ENCODE data around the gene TAGAP. TPM values are rescaled to one million over a fixed set of nuclear protein-coding genes. Genes with fewer than 3 reads are reported as not detected.

Gene TAGAP
- total RNA-seq, 1 experiment from 2014 or later: 0.30 TPM

- CTCF ChIA-PET: no interaction called here
- DNase-seq (ENCODE audit: low read depth, low spot score): no peak
These were observed 7.0 kb downstream of the TAGAP start for GRCh38 chr6:159037756-159038290.

More at GRCh38 chr6:159037756-159038290, 7.0 kb downstream of the TAGAP start:
- H3K4me1 ChIP-seq (ENCODE audit: control insufficient read depth in 1 of 2, insufficient read depth in 2 of 2, low read length in 2 of 2): peaks cover 0 to 9% of the 10 kb centered on the region in 2 experiments; a peak in 2 of 4 replicates
- no peaks in the 10 kb centered on the region for H3K36me3 ChIP-seq (ENCODE audit: control insufficient read depth in 1 of 2, insufficient read depth in 2 of 2, low read length in 2 of 2)
- ChIA-PET RAD21 (ENCODE audit: low non-redundant PET in 1 of 2, low total read pairs in 2 of 2, uncharacterized antibody in 2 of 2, unreplicated experiment in 2 of 2) (no interaction called here), POLR2A (no interaction called here)
- H3K27me3 ChIP-seq (ENCODE audit: insufficient read depth, low read length): no peaks in the 10 kb centered on the region
- no peaks in the 10 kb centered on the region for H3K79me2 ChIP-seq (ENCODE audit: insufficient read depth, low read length)
- ATAC-seq: no peak
- H2AFZ ChIP-seq (ENCODE audit: low read depth, low read length, poor library complexity, severe bottlenecking): no peak overlapping the region
- H4K20me1 ChIP-seq (ENCODE audit: insufficient read depth): no peaks in the 10 kb centered on the region
- TF ChIP-seq FOSL1 (IDR thresholded peaks at IDR 0.05; ENCODE audit: low read depth) (no peak), SIN3A (IDR thresholded peaks at IDR 0.05; ENCODE audit: low read depth) (no peak), SRF (IDR thresholded peaks at IDR 0.05; ENCODE audit: low read depth) (no peak), ELF1 (IDR thresholded peaks at IDR 0.05; ENCODE audit: borderline replicate concordance, low read depth) (no peak), ZFX (IDR thresholded peaks at IDR 0.05) (no peak), CBX3 (IDR thresholded peaks at IDR 0.05; ENCODE audit: low read depth) (no peak), JUND (IDR thresholded peaks at IDR 0.05) (no peak), POLR2AphosphoS5 (IDR thresholded peaks at IDR 0.05; ENCODE audit: low read depth, low read length) (no peak)
- TF ChIP-seq, protein P1, sequence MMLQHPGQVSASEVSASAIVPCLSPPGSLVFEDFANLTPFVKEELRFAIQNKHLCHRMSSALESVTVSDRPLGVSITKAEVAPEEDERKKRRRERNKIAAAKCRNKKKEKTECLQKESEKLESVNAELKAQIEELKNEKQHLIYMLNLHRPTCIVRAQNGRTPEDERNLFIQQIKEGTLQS (IDR thresholded peaks at IDR 0.05): no peak
- TF ChIP-seq, protein P2, sequence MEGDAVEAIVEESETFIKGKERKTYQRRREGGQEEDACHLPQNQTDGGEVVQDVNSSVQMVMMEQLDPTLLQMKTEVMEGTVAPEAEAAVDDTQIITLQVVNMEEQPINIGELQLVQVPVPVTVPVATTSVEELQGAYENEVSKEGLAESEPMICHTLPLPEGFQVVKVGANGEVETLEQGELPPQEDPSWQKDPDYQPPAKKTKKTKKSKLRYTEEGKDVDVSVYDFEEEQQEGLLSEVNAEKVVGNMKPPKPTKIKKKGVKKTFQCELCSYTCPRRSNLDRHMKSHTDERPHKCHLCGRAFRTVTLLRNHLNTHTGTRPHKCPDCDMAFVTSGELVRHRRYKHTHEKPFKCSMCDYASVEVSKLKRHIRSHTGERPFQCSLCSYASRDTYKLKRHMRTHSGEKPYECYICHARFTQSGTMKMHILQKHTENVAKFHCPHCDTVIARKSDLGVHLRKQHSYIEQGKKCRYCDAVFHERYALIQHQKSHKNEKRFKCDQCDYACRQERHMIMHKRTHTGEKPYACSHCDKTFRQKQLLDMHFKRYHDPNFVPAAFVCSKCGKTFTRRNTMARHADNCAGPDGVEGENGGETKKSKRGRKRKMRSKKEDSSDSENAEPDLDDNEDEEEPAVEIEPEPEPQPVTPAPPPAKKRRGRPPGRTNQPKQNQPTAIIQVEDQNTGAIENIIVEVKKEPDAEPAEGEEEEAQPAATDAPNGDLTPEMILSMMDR (IDR thresholded peaks at IDR 0.05 in 2 of 3, conservative IDR thresholded peaks at IDR 0.05 in 1 of 3; ENCODE audit: borderline replicate concordance in 1 of 3, insufficient read depth in 1 of 3, low read depth in 2 of 3, low read length in 2 of 3): no peak
- H3K9me2 ChIP-seq (ENCODE audit: insufficient read depth): no peaks in the 10 kb centered on the region
- no peak overlapping the region for H3K4me2 ChIP-seq (ENCODE audit: low read length)
- H3K4me3 ChIP-seq (replicated peaks in 1 of 2; ENCODE audit: low read depth in 1 of 2, low read length in 2 of 2): no peak overlapping the region
- intact Hi-C loops (cut with micrococcal nuclease): no loop called here
- H3K9ac ChIP-seq (ENCODE audit: low read length): no peak overlapping the region
- no peaks in the 10 kb centered on the region for H3K9me3 ChIP-seq (ENCODE audit: control insufficient read depth in 1 of 2, insufficient read depth in 1 of 2, low read depth in 1 of 2, low read length in 2 of 2)
- no peak overlapping the region for H3K27ac ChIP-seq (ENCODE audit: low read depth, low read length)
- no TSS peak for BruUV-seq (replicated peaks)

Data from HCT116 (cell line).